MV-4-11 (cell line): ENCODE data around the gene AKAP13.
A peak's percentile ranks its signal among the peaks of the same experiment; 100 is the strongest.
"Not testable (repeated sequence)": the region's sequence is repeated elsewhere in the genome, so short reads cannot be mapped to it uniquely, and the experiment has no call there.

Experiments used
- DNase-seq: peaks from one replicate; lab custom pipeline; 2025; lab: John Stamatoyannopoulos, UW

AKAP13 gene

DNA sequence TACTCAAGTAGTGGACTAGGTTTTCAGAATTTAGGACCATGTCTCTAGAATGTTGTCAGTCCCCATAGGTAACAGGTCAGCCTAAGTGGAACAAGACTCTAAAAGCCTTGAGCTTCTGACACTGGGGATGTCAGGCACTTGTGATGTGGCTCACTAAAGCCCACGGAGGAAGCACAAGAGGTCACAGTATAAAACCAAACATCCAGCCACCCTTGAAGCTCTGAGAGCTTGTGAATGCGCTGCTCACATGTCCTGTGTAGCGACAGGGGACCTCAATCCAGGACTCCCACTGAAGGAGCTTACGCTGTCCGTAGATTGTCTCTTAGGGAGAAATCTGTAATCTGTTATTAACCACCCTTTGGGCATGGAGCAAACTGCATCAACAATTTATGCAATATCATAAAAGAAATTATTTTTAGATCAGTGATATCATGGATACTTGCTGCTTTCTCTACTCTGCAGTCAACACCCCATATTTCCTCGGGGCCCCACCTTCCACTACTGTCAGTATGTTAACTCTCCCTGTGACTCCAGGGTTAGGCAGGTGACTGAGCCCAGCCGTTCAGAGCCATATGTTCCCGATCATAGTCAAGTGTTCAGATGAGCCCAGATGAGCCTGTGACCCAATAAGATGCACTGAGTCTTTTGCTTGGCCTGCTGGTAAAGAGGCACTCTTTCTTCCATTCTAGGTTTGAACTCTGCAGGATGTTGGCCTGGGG is 32.2 kb upstream of the AKAP13 start:
- not testable (repeated sequence) for DNase-seq

DNA sequence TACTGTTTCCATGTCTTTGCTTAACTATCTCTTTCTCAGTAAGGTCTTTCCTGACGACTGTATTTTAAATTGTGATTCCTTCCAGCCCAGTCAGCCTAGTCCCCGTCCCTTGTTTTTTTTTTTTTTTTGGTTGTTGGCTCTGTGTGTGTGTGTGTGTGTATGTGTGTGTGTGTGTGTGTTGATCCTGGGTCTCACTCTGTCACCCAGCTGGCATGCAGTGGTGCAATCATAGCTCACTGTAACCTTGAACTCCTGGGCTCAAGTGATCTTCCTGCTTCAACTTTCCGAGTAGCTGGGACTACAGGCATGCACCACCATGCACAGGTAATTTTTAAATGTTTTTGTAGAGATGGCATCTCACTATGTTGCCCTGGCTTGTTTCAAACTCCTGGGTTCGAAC is 31.3 kb upstream of the AKAP13 start:
- DNase-seq = not testable (repeated sequence)

DNA sequence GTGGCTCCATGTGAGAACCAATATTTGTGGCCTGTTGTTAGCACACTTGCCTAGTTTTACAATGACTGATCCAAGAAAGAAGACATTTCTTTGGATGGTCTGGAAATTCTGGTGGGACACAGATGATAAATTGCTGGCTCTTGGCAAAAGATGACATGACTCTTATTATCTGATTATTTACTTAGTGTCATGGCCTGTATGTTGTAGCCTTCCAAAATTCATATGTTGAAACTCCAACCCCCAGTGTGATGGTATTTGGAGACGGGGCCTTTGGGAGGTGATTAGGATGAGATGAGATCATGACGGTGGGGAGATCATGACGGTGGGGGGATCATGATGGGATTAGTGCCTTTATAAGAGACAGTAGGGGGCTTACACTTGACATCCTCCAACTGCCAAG is 30.0 kb upstream of the AKAP13 start:
- no peak for DNase-seq

DNA sequence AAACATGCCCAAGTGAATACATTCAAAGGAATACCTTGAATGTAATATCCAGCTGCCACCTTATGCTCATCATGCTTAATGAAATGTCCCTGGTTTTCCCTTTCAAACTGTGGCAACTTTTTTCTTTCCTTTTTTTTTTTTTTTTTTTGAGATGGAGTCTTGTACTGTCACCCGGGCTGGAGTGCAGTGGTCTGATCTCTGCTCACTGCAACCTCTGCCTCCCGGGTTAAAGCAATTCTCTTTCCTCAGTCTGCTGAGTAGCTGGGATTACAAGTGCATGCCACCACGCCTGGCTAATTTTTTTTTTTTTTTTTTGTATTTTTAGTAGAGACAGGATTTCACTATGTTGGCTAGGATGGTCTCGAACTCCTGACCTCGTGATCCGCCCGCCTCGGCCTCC is 28.9 kb upstream of the AKAP13 start:
- DNase-seq = not testable (repeated sequence)

- DNase-seq = no peak
Measured at GRCh38 chr15:85351965-85352364, 28.4 kb upstream of the AKAP13 start.

DNA sequence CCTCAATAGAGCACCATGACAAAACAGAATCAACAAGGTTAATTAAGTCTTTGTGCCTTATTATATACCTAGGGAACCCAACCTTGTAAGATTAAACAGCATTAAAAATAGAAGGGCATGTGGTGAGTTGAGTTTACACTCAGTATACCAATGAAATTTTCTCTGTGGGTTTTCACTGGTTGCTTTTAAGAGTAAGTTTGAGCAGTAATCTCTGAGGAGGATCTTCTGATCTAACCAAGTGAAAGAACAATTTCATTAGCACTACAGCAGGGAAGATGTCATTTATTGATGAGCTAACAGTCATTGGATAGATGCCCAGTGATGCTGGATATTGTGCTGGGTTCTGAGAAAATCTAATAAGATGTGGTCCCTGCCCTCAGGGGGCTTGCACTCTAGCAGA is 26.9 kb upstream of the AKAP13 start:
- no peak for DNase-seq

GRCh38 chr15:85354461-85354860 is 25.9 kb upstream of the AKAP13 start:
- no peak for DNase-seq

GRCh38 chr15:85354948-85355347 is 25.5 kb upstream of the AKAP13 start:
- no peak for DNase-seq

DNA sequence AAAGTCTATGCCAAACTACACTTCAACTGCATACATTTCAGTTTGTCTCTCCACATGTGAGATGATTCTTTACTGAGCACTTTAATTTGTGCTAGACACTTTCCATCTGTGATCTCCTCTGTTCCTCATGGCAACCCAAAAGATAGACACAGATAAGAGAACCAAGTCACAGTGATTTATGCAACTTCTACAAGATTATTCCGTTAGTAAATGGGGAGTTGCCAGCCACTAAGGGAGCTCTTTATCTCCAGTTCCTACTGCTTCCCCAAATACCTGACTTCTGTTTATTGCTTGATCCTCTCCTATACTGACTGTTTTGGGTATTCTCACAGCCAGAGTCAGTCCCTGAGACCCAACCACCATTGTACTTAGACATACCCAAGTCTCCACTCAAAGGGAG is 24.1 kb upstream of the AKAP13 start:
- no peak for DNase-seq

- no peak for DNase-seq
Measured at GRCh38 chr15:85361323-85361722, 19.1 kb upstream of the AKAP13 start.

DNA sequence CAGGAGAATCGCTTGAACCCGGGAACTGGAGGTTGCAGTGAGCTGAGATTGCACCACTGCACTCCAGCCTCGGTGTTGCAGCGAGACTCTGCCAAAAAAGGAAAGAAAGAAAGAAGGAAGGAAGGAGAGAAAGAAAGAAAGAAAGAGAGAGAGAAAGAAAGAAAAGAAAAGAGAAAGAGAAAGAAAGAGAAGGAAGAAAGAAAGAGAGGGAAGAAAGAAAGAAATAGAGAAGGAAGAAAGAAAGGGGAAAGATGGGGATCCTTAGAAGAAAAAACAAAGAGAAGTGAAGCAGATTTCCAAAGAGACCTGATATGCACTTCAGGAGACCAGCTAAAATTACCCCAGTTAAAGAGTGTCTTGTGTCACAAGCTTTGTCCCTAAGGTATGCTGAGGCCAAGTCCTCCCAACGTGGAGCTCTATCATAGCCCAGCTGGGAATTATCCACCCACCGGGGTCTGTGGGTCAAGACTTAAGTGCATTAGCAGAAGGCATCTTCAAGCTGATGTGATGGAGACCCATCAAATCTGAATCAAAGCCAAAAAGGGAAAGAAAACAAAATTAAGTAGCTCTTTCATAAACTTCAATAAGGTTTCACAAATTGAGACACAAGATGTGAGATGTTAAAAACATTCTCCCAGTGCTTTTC is 17.8 kb upstream of the AKAP13 start:
- DNase-seq = no peak

- no peak for DNase-seq
Measured at GRCh38 chr15:85365980-85366379, 14.4 kb upstream of the AKAP13 start.

- DNase-seq = no peak
Measured at GRCh38 chr15:85367741-85368140, 12.7 kb upstream of the AKAP13 start.

- no peak for DNase-seq
Measured at GRCh38 chr15:85374831-85375230, 5.6 kb upstream of the AKAP13 start.

GRCh38 chr15:85377269-85377668 is 3.1 kb upstream of the AKAP13 start:
- no peak for DNase-seq

DNA sequence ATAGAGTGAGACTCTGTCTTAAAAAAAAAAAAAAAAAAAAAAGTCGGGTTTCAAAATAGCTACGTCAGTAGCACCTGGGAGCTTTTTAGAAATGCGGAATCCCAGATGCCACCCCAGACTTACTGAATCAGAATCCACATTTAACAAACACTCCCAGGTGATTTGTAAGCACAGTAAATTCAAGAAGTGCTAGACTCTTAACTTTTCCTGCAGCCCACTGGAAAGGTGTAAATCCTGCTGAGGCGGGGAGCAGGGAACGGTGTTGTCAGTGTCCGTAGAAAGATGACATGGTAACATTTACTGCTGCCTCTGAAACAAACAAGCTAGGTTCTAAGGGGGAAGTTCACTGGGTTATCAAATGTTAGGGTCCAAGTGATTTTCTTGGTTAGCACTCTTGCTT is 2.4 kb upstream of the AKAP13 start:
- no peak for DNase-seq

GRCh38 chr15:85379403-85380131 is 836 bp upstream of the AKAP13 start:
- DNase-seq = no peak

DNA sequence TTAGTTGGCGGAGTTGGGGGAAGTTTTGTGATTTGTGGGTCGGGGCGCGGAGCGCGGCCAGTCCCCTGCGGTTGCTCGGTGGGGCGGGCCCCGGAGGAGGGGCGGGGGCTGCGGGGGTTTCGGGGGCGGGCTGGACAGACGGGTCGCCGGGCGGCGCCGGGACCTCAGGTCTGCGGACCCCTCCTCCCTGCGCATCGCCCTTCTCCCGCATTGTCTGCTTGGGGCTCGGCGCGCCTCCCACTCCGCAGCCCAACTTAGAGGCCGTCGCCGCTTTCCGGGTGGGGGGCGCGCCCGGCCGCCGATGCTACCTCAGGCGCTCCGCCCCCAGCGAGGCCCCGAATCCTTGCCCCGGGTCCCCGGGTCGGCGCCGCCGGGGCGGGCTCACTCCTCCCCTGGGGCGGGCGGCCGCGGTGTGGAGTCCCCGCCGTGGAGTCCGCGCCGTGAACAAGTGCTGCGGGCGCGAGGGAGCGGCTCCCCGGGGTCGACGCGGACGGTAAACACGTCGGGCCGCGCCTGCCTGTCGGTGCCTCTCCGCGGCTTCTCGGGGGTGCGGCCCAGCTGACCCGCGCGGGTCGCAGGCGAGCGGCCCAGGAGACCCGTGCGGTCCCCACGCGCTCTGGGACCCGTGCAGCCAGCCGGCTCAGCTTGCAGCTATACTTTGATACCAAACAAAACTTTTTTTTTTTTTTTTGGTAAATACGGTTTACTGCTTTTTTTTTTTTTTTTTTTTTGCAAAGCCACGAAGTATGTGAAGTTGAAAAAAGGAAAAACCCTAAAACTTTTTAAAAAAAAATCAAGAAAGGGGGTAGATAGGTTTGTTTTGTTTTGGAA is 624 bp downstream of the AKAP13 start:
- no peak for DNase-seq

GRCh38 chr15:85381850-85382751 is 1.7 kb downstream of the AKAP13 start:
- DNase-seq = peak; percentile 45

GRCh38 chr15:85382942-85383341 is 2.5 kb downstream of the AKAP13 start:
- no peak for DNase-seq

DNA sequence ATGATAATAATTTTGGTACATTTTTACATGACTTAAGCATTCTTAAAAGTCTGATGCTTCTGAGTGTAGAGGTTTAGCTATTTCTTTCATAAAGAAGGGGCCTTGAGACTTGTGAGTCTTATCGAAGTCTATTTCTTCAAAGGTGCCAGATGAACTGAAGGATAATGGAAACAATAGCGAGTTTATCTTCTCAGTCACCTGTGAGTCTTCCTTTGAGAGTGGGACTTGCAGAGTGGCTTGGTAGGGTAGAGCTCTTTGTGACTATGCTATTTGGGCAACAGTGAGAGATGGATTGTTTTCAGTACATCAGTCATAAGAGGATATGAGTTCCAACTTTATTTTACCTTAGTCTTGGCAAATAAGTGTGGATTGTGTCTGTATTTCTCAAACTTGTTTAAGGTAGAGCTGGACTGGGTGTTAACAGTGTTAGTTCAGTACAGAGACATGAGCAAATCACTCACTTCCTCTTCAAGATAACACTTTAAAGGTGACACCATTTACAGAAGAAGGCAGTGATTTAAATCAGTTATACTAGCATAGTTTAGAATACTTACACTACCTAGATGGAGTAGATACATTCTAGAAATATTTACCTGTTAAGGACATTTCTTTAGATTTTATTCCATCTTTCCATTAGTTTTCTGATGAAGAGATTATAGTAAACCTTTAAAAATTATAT is 3.2 kb downstream of the AKAP13 start:
- DNase-seq = no peak
